CD4-positive, alpha-beta T cell treated with Interleukin-17A for 4 hours (primary cell): ENCODE measurements around the gene C3AR1.
"Not testable (repeated sequence)": the region's sequence is repeated elsewhere in the genome, so short reads cannot be mapped to it uniquely, and the experiment has no call there.

Experiments
- DNase-seq: peaks from one replicate; pipeline ENCODE4 v3.0.0-alpha.2; 2020; ENCODE audit warnings: mixed read lengths

The C3AR1 gene

GRCh38 chr12:8065991-8066594 is at the start of gene C3AR1:
C3AR1 (minus strand) TSS chr12:8066359; CDS start chr12:8060185, 6,174 bp downstream.
- DNase-seq, result peak; percentile 69

DNA sequence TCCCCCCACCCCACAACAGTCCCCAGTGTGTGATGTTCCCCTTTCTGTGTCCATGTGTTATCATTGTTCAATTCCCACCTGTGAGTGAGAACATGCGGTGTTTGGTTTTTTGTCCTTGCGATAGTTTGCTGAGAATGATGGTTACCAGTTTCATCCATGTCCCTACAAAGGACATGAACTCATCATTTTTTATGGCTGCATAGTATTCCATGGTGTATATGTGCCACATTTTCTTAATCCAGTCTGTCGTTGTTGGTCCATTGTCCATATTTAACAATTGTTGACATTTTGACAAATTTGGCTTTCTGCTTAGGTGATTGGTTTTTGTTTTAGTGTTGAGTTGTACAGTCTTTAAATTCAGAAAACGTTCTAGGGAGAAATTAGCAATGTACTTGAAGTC is 47.0 kb upstream of the C3AR1 start:
- not testable (repeated sequence) for DNase-seq

DNA sequence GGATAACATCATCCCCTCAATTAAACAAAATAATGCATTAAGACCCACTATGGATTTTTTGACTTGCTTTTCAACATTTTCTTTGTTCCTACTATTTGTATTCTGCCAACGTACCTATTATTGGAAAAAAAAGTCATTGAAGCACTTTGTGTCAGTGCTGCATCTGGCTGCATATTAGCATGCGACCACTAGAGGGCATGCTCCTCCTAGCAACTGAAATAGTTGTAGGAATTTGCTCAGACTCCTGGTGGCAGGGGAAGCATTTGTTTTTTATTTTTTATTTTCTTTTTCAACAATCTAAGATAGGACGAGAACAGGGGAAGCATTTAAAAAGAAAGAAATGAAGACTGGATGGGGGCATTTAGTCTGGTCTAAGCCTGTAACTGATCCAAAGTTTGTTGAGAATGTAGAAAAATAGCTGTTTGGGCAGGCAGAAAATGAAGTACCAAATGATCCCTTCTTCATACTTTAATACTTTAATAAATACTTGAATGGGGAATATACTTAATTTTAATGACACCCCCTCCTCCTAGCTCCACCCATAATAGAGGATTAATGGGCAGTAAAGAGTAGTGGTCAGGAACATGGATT is 42.7 kb upstream of the C3AR1 start:
- DNase-seq, result peak; percentile 82

DNA sequence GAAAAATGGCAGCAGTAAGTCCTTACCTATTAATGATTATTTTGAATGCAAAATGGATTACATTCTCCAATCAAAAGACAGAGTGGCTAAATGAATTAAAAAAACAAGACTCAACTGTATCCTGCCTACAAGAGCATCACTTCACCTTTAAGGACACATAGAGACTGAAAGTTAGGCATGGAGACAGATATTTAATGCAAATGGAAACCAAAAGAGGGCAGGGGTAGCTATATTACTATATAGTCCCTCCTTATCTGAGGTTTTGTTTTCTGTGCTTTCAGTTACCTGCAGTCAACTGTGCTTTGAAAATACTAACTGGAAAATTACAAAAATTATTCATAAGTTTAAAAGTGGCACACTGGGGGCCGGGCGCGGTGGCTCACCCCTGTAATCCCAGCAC is 33.1 kb upstream of the C3AR1 start:
- DNase-seq, result no peak

DNA sequence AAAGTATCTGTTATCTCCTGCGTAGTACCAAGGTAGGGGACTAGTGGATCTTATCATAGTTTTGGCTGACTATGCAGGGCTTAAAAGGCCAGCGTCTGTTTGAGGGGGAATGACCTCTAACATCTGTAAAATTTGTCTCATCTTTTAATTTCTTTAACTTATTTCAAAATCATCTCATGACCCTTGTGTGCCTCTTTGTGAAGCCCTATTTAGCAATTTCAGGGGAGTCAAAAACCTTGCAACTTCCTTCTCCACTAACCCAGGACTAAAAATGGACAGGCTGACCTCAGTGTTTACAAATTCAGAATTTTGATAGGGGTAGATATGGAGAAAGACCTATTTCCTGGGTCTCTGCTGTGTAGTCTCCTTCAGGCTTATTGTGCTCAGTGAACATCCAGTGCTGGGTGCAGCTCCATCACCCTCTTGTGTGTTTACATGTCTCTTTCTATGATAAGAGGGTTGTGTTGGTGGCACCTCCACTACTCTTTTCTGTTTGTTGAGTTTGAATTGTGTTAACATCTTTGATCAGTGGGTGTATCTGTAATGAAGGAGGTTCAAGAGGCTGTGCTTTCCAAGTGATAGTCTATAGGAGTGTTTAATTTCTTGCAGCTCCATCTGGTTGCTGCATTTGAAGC is 30.2 kb upstream of the C3AR1 start:
- DNase-seq, result no peak

DNA sequence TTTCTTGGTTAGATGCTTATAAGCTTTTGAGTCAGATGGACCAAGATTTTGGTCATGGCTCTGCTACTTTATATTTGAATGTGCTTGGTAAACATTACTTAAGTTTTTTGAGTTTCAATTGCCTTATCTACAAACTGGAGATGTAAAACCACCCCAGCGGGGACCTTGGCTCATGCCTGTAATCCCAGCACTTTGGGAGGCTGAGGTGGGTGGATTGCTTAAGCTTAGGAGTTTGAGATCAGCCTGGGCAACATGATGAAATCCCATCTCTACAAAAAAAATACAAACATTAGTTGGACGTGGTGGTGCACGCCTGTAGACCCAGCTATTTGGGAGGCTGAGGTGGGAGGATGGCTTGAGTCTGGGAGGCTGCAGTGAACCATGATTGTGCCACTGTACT is 27.1 kb upstream of the C3AR1 start:
- no peak for DNase-seq

DNA sequence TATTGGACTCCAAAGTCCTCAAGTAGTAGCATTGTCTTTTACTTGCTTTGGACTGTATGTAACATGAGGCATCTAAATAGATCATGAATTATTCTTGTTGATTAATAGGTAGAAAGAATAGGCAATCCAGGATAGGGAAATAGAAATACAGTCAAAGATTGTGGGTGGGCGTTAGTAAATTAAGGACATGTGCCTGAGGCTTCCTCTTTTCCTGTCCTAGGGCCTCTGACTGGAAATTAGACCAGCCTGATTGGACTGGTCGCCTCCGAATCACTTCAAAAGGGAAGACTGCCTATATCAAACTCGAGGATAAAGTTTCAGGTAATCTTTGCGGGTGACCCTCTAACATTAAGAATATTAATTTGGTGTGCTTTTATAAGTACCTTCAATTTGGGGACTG is 23.6 kb upstream of the C3AR1 start:
- no peak for DNase-seq

GRCh38 chr12:8089277-8089676 is 23.1 kb upstream of the C3AR1 start:
- not testable (repeated sequence) for DNase-seq

DNA sequence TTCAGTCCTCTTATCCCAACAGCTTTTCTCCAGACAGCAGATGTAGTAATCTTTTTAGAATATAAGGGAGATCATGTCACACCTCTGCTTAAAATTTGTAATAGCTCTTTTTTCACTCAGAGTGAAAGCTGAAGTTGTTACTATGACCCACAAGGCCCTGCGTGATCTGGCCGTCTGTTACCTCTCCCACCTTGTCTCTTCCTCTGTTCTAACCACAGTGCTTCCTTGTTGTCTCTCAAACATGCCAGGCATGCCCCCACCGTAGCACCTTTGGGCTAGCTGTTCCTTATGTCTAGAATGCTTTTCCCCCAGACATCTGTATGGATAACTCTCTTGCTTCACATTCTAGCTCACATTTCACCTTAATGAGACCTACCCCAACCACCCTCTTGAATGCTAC is 22.4 kb upstream of the C3AR1 start:
- peak; percentile 69 for DNase-seq

GRCh38 chr12:8087666-8088065 is 21.5 kb upstream of the C3AR1 start:
- DNase-seq, result no peak

DNA sequence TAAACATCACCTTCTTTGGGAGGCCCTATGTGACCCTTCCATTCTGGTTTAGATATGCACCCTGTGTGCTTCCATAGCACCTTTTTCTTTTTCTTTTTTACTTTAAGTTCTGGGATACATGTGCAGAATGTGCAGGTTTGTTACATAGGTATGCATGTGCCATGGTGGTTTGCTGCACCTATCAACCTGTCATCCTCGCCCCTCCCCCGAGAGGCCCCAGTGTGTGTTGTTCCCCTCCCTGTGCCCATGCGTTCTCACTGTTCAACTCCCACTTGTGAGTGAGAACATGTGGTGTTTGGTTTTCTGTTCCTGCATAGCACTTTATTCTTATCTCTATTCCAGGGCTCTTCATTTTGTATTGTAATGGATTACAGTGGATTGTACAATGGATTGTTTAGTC is 18.2 kb upstream of the C3AR1 start:
- peak; percentile 33 for DNase-seq

GRCh38 chr12:8082808-8083100 is 16.6 kb upstream of the C3AR1 start:
- no peak for DNase-seq

DNA sequence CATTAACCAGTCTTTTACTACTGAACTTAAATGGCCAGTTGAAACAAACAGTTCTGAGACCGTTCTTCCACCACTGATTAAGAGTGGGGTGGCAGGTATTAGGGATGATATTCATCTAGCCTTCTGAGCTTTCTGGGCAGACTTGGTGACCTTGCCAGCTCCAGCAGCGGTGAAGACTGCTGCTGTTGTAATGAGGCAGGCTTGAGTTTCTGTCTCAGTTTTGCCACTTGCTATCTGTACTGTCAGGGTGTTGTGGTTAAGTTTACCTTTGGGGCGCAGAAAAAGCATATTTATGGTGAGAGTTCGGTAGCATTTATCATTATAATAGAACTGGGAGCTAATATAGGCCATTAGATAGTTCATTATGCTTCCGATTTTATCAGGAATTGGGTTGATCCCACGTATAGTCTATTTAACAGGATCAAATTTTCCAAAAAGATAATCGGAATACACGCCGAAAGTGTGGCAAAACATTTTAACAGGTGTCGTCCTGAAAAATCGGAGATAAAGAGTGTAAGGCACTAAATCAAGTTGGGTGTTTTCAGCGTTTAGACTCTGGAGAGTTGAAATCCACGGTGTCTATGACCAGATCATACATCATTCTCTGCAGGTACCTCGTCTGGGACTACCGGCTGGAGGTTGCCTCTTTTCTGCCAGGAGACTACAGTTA is 15.2 kb upstream of the C3AR1 start:
- peak; percentile 46 for DNase-seq

DNA sequence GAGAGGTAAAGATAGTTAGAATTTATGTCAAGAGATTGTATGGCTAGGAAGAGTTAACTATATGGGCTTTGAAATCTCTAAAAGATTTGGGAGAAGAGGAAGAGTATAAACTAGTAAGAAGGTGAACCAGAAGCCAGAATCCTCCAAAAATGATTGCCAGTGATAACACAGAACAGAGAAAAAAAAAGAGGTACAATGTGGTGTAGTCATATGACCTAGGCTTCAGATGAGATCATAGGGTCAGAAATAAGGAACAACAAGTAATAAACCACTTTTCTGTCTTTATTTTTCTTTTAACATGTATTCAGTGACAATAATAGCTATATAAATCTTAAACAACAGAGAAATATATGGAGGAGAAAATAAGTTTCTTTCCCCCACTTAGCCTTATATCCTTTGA is 14.0 kb upstream of the C3AR1 start:
- no peak for DNase-seq

DNA sequence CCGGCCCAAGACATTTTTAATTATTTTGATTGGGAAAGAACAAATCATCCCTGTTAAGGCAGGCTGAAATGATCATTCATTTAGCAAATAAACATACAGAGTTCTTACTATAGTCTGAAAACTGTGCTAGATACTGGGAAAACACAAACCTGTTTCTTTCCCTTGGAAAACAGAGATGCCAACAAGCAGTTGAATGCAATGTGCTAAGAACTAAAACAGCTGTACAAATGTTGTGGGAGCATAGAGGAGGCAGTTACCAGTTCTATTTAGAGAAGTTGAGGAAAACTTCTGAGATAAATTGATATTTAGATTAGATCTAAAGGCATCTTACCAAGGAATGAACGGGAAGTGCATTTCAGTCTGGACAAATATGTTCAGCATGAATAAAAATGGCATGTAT is 12.8 kb upstream of the C3AR1 start:
- no peak for DNase-seq

DNA sequence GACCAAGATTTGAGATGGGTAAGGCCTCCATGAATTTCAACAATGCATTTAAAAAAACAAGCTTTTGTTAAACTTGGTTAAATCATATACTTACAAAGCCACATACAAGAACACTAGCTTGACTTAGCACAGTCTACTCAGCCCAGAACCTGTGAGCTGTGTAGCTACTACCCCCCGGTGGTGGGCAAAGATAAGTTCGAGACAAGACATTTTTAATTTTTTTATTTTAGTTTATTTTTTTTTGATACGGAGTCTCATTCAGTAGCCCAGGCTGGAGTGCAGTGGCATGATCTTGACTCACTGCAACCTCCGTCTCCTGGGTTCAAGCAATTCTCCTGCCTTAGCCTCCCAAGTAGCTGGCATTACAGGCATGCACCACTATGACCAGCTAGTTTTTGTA is 12.2 kb upstream of the C3AR1 start:
- DNase-seq, result peak; percentile 78

GRCh38 chr12:8077207-8077606 is 11.0 kb upstream of the C3AR1 start:
- no peak for DNase-seq

DNA sequence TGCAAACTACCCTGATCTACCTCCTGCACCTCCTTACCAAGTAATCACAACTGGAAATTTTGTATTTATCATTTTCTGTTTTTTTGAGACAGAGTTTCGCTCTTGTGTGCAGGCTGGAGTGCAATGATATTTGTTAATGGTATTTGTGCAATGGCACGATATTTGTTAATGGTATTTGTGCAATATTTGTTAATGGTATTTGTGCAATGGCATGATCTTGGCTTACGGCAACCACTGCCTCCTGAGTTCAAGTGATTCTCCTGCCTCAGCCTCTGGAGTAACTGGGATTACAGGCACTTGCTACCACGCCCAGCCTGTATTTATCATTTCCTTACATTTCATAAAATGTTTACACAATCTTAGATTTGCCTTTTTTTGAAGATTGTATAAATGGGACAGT is 10.2 kb upstream of the C3AR1 start:
- DNase-seq, result no peak

GRCh38 chr12:8075935-8076334 is 9.8 kb upstream of the C3AR1 start:
- DNase-seq, result no peak

GRCh38 chr12:8071820-8072219 is 5.7 kb upstream of the C3AR1 start:
- not testable (repeated sequence) for DNase-seq

DNA sequence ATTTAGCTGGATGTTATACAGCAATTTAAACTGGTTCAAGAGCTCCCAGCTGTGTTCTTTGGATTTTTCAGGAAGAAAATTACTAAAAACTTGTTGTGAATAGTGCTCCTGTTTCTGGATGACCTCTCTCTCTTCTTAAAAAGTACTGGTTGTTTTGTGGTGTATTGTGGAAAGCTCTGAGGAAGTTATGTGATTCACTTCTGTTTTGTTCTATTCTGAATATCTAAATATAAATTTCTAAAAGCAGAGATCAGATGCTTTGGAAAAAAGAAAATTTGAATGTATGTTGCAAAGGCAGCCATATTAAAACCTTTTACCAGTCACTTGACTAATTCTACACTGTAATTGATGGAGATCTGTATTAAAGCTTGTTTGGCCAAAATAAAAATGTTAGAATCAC is 3.4 kb upstream of the C3AR1 start:
- DNase-seq, result no peak

- no peak for DNase-seq
These were observed 2.0 kb downstream of the C3AR1 start for GRCh38 chr12:8064131-8064530.

GRCh38 chr12:8058506-8058905 is 7.7 kb downstream of the C3AR1 start:
- no peak for DNase-seq

DNA sequence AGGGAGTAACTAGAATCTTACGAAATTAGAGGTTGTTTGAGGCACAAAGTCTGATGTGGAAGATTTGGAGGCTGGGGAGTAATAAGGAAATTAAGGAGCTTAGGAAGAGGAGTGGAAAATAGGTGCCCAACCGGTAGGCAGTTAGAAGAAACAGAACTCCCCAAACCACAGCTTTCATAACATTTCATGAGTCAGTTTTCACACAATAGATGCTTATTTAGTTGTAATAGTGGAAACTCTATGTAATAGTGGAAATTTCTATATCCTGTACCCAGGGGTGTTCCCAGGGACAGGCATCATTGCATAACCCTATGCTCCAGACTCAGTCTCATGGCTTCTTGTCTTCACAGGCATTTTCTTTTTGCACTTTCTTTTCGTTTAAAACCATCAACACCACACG is 8.3 kb downstream of the C3AR1 start:
- no peak for DNase-seq
